ENCODE measurements around the gene ZP3. TPM values are rescaled to one million over a fixed set of nuclear protein-coding genes. Genes with fewer than 3 reads are reported as not detected.

Gene ZP3
- total and polyA plus RNA-seq, 3 donors from 2014 or later, result 1.7 to 3.5 (median 2.0) TPM

DNA sequence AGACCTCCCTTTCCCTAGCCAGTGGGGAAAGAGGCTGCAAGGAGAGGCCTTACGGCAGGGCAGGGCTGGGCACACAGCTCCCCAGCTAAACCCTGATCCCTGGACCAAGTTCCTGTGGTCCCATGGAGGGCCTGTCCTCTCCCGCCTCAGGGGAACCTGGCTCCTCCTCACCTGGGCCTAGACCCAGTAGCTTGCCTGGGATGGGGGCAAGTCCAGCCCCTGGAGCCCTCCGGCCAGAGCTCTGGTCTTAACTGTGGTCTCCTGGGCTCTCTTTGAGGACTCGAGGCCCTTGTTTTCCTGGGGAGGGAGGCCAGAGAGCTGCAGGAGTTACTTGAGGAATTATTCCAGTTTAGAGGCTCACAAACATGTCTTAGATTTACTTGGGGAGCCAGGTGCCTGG, 1.5 kb downstream of the ZP3 start:
- 89 to 100% methylated on average over 2 to 4 of the region's 4 CpGs for WGBS, 2 donors
- DNase-seq, result no peak
- Histone ChIP-seq H3K9me3 (no peaks in the 10 kb centered on the region), H3K27ac (no peak overlapping the region), H3K36me3 (ENCODE audit: low read depth, missing control alignments) (no peaks in the 10 kb centered on the region), H3K4me1 (no peaks in the 10 kb centered on the region), H3K4me3 (no peak overlapping the region), H3K27me3 (no peaks in the 10 kb centered on the region)
- intact Hi-C loops (cut with DNase I; ENCODE audit: low total_unique reads), result no loop called here
- TF ChIP-seq, protein P1, sequence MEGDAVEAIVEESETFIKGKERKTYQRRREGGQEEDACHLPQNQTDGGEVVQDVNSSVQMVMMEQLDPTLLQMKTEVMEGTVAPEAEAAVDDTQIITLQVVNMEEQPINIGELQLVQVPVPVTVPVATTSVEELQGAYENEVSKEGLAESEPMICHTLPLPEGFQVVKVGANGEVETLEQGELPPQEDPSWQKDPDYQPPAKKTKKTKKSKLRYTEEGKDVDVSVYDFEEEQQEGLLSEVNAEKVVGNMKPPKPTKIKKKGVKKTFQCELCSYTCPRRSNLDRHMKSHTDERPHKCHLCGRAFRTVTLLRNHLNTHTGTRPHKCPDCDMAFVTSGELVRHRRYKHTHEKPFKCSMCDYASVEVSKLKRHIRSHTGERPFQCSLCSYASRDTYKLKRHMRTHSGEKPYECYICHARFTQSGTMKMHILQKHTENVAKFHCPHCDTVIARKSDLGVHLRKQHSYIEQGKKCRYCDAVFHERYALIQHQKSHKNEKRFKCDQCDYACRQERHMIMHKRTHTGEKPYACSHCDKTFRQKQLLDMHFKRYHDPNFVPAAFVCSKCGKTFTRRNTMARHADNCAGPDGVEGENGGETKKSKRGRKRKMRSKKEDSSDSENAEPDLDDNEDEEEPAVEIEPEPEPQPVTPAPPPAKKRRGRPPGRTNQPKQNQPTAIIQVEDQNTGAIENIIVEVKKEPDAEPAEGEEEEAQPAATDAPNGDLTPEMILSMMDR (IDR thresholded peaks at IDR 0.05), result no peak
- no peak for TF ChIP-seq POLR2A (IDR thresholded peaks at IDR 0.05)

DNA sequence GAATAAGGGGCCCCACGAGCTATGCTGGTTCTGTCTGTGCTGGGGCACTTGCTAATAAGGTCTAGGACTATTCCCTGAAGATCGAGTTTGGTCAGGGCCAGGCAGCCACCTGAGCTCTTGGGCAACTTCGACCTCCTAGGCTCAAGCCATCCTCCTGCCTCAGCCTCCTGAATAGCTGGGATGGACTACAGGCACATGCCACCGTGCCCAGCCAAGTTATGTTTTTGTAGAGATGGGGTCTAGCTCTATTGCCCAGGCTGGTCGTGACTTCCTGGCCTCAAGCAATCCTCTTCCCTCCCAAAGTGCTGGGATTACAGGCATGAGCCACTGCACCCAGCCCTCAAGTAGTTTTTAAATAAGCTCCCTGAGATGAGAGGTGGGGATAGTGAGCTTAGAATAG, 2.9 kb downstream of the ZP3 start:
- no peak overlapping the region for H3K27ac ChIP-seq
- WGBS, 2 donors, result 93% methylated on average over 4 to 5 of the region's 5 CpGs
- DNase-seq, result no peak

DNA sequence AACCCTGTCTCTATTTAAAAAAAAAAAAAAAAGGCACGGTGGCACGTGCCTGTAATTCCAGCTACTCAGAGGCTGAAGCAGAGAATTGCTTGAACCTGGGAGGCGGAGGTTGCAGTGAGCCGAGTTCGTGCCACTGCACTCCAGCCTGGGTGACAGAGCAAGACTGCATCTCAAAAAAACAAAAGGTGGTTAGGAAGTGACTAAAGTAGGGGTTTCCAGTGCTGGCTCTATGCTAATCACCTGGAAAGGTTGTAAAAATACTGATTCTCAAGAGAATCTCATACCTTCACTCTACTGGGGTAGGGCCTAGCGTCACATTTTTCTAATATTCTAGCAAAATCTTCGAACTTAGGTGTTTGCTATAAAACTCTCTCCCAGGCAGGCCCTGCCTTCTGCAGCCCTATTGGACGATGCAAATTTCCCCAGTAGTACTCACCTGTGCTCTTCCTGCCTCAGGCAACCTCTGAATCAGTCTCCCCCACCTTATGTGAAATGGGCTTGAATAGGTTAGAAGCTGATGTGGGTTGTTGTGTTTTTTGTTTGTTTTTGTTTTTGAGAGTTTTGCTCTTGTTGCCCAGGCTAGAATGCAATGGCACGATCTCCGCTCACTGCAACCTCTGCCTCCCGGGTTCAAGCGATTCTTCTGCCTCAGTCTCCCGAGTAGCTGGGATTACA, 3.5 kb downstream of the ZP3 start:
- no peaks in the 10 kb centered on the region for H3K9me3 ChIP-seq
- TF ChIP-seq, protein P1 (IDR thresholded peaks at IDR 0.05), result no peak
- no peak for TF ChIP-seq POLR2A (IDR thresholded peaks at IDR 0.05)
- H3K27ac ChIP-seq, result no peak overlapping the region
- 94 to 95% methylated on average over 13 of the region's 13 CpGs for WGBS, 2 donors
- intact Hi-C loops (cut with DNase I; ENCODE audit: low total_unique reads), result no loop called here
- H3K36me3 ChIP-seq (ENCODE audit: low read depth, missing control alignments), result no peaks in the 10 kb centered on the region
- no peaks in the 10 kb centered on the region for H3K4me1 ChIP-seq
- H3K4me3 ChIP-seq, result no peak overlapping the region
- no peaks in the 10 kb centered on the region for H3K27me3 ChIP-seq
- DNase-seq, result no peak

More for the DNA sequence above, 2.9 kb downstream of the ZP3 start:
- H3K36me3 ChIP-seq (ENCODE audit: low read depth, missing control alignments), result no peaks in the 10 kb centered on the region
- no peaks in the 10 kb centered on the region for H3K4me1 ChIP-seq
- no peak overlapping the region for H3K4me3 ChIP-seq
- no peaks in the 10 kb centered on the region for H3K9me3 ChIP-seq
- intact Hi-C loops (cut with DNase I; ENCODE audit: low total_unique reads), result no loop called here
- no peaks in the 10 kb centered on the region for H3K27me3 ChIP-seq
- TF ChIP-seq POLR2A (IDR thresholded peaks at IDR 0.05), result no peak
- TF ChIP-seq, protein P1 (IDR thresholded peaks at IDR 0.05), result no peak

DNA sequence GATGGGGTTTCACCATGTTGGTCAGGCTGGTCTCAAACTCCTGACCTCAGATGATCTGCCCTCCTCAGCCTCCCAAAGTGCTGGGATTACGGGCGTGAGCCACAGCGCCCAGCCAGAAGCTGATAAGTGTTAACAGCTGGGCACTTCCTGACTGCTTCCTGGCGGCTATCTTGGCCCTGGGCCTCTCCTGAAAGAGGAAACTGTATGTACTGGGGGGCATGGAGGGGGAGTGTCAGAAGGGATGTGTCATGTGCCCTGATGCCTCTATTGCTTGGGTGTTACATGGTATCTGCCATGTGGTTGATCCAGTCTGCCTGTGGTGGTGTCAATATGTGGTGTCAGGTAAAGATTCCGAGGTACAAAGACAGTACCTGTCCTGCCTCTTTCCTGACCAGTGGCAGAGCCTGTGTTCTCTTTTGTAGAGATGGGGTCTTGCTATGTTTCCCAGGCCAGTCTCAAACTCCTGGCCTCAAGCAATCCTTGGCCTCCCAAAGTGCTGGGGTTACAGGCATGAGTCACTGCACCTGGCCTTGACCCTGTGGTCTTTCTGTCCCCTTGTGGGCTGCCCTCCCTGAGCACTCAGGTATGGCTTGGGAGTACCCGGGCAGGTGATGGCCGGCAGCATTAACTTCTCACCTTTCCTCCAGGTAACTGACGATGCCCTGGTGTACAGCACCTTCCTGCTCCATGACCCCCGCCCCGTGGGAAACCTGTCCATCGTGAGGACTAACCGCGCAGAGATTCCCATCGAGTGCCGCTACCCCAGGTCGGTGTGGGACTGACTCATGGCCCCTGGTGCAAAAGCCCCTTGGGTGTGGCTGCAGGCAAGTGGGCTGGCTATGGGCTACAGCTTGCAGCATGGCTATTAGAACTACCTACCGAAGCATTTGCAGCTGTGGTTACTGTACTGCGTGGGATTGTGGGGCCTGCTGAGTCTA, 4.4 kb downstream of the ZP3 start:
- TF ChIP-seq, protein P1 (IDR thresholded peaks at IDR 0.05), result no peak
- no peak for TF ChIP-seq POLR2A (IDR thresholded peaks at IDR 0.05)

More for the DNA sequence above, 4.4 kb downstream of the ZP3 start:
- Histone ChIP-seq H3K27ac (no peak overlapping the region), H3K4me1 (no peaks in the 10 kb centered on the region), H3K27me3 (no peaks in the 10 kb centered on the region), H3K4me3 (no peak overlapping the region), H3K9me3 (no peaks in the 10 kb centered on the region), H3K36me3 (ENCODE audit: low read depth, missing control alignments) (no peaks in the 10 kb centered on the region)
- intact Hi-C loops (cut with DNase I; ENCODE audit: low total_unique reads), result no loop called here
- DNase-seq, result no peak
- 73 to 89% methylated on average over 8 to 18 of the region's 18 CpGs for WGBS, 2 donors
